ENCODE measurements around the gene LZIC. TPM values are rescaled to one million over a fixed set of nuclear protein-coding genes. Genes with fewer than 3 reads are reported as not detected.

The LZIC gene
- total and polyA plus RNA-seq, 2 of the 8 experiments (the other 6 are each of a cell fraction or from before 2014, with no cell fraction given) = 4.8 to 20.3 TPM

- TF ChIP-seq CHD7 (IDR thresholded peaks at IDR 0.05; ENCODE audit: insufficient replicate concordance, low read length) (no peak), CTBP2 (IDR thresholded peaks at IDR 0.05; ENCODE audit: borderline replicate concordance, insufficient read depth, insufficient read length, low read length) (no peak), TCF12 (IDR thresholded peaks at IDR 0.05; ENCODE audit: low read depth, low read length) (no peak), HDAC6 (IDR thresholded peaks at IDR 0.05; ENCODE audit: low read depth, low read length) (no peak), POLR2A (IDR thresholded peaks at IDR 0.05; ENCODE audit: control extremely low read depth in 1 of 2, low read depth in 2 of 2, low read length in 2 of 2) (no peak), SAP30 (IDR thresholded peaks at IDR 0.05; ENCODE audit: insufficient read depth, insufficient replicate concordance, low read length) (no peak), ATF2 (IDR thresholded peaks at IDR 0.05; ENCODE audit: low read length) (no peak), MAX (IDR thresholded peaks at IDR 0.05) (no peak), CREB1 (IDR thresholded peaks at IDR 0.05) (no peak)
Measured at GRCh38 chr1:9882296-9882944, 60.8 kb downstream of the LZIC start (continued).
